Stimulated activated CD4-positive, alpha-beta T cell treated with anti-CD3 and anti-CD28 coated beads, Interleukin-4, amount 100 ng/mL, for 48 hours (primary cell): ENCODE data around the gene NCOR2.
A peak's percentile ranks its signal among the peaks of the same experiment; 100 is the strongest.
"Not testable (repeated sequence)": the region's sequence is repeated elsewhere in the genome, so short reads cannot be mapped to it uniquely, and the experiment has no call there.

Experiments used
- DNase-seq, 2 donors: peaks; one replicate each; pipeline ENCODE4 v3.0.0-alpha.2; 2020; ENCODE audit warnings: low read depth in 2 of 2

Gene NCOR2

GRCh38 chr12:124599074-124599999 is 31.9 kb upstream of the NCOR2 start:
- DNase-seq, result peak in 1 of 2 donors; percentile 32

- no peak for DNase-seq
Observed at GRCh38 chr12:124597041-124597440, 29.6 kb upstream of the NCOR2 start.

- DNase-seq, result no peak
Observed at GRCh38 chr12:124595444-124595843, 28.0 kb upstream of the NCOR2 start.

- no peak for DNase-seq
Observed at GRCh38 chr12:124594851-124595250, 27.4 kb upstream of the NCOR2 start.

GRCh38 chr12:124593851-124594401 is 26.5 kb upstream of the NCOR2 start:
- DNase-seq, result no peak

DNA sequence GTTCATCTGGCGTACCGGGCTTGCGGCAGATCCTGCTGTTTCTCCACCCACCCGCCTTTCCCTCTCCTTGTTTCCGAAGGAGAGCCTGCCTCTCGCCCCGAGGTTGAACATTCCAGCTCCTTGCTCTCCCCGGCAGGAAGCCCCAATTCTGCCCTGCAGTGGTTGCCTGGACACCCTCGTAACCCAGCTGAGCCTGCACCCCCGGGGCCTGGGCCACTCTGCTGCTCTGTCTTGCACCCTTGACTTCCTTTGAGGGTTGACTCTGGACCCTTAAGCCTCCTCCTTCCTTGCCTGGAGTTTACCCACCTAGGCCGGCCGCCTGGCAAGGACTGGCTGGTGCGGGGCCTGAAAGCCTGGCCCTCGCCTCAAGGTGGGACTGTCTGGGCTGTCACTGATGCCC is 25.8 kb upstream of the NCOR2 start:
- no peak for DNase-seq

- no peak for DNase-seq
Observed at GRCh38 chr12:124592481-124593160, 25.2 kb upstream of the NCOR2 start.

DNA sequence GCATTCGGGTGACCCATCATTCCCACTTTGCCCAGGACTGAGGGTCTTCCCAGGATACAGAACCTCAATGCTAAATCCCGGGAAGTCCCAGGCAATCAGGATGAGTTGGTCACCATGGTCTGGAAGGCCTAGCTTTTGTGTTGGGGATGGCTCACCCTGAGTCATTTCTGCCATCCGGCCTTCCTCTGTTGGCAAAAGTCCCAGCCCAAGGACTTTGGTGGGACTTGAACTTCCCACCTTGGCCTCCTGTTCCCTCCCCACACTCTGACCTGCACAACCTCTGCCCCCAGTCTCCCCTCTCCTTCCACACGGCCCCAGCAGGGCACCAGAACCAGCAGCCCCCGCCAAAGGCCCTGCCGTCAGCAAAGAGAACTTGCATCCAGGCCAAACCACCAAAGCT is 24.6 kb upstream of the NCOR2 start:
- no peak for DNase-seq

DNA sequence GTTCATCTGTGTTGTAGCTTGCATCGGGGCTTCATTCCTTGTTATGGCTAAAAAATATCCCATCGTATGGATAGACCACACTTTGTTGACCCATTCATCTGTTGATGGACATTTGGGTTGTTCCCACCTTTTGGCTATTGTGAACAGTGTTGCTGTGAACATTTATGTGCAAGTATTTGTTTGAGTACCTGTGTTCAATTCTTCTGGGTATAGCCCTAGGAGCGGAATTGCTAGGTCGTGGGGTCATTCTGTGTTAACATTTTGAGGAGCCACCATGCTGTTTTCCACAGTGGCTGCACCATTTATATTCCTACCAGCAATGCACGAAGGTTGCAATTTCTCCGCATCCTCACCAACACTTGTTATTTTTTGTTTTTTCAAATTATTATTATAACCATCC is 23.0 kb upstream of the NCOR2 start:
- no peak for DNase-seq

DNA sequence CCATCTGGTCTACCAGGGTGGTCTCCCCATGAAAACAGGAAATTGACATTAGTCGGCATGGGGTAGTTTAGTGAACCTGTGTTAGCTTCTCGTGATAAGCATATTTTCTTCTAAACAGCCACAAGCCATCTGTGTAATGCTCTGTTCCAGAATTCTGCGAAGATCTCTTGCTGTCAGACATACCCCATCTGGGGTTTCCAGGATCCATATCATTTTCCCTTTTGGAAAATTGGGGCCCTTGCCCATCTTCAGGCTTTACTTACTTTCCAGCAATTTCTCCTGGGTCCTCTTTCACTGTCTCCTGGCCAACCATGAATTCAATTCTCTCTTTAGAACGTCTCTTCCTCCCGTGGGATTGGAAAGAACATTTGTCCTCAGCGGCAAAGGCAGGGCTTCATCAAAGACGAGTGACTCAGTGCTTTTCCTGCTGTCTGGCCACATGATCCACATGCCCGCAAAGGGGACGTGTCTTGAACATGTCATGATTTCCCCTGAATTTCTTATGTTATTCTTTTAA is 21.4 kb upstream of the NCOR2 start:
- DNase-seq, result peak in 1 of 2 donors; percentile 21

- DNase-seq, result no peak
Observed at GRCh38 chr12:124588018-124588634, 20.7 kb upstream of the NCOR2 start.

DNA sequence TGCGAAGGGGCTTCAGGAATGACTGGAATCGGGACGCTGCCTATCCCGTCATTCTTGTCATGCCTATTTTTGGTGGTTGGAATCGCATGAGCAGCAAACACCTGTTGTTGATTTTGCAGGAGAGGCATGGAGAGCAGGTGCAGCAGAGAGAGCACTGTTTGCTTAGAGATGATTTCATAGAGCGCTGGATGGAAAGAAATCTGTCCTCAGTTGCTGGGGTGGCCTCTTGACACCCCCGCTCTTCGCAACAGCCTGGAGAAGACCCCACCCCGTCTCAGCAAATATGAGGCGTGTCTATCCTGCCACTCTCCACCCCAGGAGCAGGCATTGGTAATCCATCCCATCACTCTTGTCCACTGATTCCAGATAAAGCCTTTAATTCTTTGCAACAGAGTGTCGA is 19.3 kb upstream of the NCOR2 start:
- no peak for DNase-seq

DNA sequence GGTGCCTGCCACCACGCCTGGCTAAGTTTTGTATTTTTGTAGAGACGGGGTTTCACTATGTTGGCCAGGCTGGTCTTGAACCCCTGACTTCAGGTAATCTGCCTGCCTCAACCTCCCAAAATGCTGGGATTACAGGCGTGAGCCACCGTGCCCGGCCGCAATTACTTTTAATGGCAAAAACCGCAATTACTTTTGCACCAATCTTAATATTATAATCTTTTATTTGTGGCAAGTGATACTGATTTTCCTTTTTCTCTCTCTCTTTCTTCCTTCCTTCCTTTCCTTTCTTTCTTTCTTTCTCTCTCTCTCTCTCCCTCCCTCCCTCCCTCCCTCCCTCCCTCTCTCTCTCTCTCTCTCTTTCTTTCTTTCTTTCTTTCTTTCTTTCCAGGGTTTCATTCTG is 17.1 kb upstream of the NCOR2 start:
- DNase-seq, result not testable (repeated sequence)

DNA sequence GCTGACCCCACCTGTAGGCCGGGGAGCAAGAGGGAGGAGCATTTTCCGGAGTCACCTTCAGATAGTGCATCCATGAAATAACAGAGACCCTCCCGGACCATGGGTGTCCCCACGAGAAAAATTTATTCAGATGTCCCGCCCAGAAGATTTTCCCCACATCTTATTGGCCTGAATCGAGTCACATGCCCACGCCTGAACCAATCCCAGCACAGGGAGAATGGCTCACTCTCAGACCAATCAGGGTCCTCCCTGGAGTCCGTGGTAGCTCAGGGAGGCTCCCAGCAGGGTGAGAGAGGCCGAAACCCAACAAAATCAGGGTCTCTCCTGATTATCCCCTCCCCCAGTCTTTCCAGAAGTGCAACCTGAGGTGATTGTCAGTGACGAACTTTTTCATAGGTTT is 16.4 kb upstream of the NCOR2 start:
- no peak for DNase-seq

DNA sequence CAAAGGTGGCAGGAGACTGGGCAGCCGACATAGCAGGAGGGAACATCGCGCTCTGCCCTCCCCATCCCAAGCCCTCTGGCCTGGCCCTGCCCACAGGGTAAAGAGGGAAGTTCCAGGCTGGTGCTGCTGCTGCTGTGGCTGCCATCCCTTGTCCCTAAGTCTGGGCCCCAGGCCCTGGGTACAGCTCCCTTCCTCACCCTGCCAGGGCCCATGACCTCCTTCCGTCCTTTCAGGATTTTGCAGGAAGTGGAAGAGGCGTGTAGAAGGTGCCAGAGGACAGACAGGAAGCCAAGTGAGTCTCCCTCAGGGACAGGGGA is 14.7 kb upstream of the NCOR2 start:
- DNase-seq, result no peak

DNA sequence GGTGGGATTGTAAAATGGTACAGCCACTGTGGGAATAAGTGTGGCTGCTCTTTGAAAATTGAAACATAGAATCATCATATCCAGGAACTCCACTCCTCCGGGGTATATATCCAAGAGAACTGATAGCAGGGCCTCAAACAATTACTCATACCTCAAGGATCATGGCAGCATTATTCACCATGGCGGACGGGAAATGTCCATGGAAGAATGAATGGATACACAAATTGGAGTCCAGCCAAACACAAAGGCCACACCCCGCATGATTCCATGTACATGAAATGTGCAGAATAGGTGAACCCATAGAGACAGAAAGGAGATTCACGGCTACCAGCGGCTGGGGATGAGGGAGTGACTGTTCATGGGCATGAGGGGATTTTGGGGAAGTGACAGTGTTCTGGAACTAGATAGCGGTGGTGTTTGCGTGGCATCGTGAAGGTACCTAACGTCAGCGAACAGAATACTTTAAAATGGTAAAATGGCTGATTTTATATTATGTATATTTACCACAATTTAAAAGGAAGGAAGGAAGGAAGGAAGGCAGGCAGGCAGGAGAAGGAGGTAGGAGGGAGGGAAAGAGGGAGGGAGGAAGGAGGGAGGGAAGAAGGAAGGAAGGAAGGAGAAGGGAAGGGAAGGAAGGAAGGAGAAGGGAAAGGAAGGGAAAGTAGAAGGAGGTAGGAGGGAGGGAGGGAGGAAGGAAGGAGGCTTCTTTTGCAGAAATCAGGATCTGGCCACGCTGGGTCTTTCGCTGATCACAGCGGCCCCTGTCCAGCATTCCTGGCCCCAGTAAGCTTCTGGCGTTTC is 14.1 kb upstream of the NCOR2 start:
- DNase-seq, result no peak

DNA sequence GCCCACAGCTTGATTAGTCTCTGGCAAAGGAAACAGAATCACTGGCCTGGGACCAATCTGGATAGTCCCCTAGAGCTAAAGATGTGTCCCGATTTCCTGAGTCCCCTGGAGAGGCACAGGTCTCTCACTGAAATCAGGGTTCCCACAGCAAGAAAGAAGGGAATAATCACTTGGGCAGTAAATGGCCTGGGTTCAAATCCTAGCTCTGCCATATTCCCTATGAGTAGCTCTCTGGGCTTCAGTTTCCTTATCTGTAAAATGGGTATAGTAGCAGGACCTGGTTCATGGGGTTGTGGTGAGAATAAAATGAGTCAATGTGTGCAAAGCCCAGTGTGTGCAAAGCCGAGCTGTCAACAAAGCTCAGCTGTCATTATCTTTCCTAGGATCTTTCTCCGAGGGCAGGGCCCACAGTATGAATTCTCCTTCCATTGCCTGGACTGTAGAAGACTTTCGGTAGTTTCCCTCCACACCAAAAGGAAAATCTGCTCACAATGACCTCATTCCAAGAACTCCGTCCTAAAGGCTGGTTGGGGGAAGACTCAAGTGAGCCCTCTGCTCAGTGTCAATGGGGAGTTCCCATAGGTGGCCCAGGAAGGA is 12.6 kb upstream of the NCOR2 start:
- DNase-seq, result no peak

DNA sequence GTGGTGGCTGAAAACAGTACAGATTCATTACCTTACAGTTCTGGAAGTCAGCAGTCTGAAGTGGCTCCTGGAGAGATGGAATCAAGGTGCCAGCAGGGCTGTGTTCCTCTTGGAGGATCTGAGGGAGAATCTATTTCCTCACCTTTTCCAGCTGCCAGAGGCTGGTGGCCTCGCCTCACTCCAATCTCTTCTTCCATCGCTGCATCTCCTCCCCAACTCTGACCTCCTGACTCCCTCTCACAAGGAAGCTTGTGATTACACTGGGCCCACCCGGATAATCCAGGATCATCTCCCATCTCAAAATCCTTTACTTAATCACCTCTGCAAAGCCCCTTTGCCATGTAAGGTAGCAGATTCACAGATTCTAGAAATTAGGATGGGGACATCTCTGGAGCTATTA is 11.4 kb upstream of the NCOR2 start:
- DNase-seq, result no peak

- no peak for DNase-seq
Observed at GRCh38 chr12:124578445-124578844, 11.0 kb upstream of the NCOR2 start.

- DNase-seq, result no peak
Observed at GRCh38 chr12:124577986-124578385, 10.6 kb upstream of the NCOR2 start.

GRCh38 chr12:124577374-124577773 is 10.0 kb upstream of the NCOR2 start:
- DNase-seq, result no peak
